ENCODE data around the gene HRK.
A peak's percentile ranks its signal among the peaks of the same experiment; 100 is the strongest.

HRK gene

DNA sequence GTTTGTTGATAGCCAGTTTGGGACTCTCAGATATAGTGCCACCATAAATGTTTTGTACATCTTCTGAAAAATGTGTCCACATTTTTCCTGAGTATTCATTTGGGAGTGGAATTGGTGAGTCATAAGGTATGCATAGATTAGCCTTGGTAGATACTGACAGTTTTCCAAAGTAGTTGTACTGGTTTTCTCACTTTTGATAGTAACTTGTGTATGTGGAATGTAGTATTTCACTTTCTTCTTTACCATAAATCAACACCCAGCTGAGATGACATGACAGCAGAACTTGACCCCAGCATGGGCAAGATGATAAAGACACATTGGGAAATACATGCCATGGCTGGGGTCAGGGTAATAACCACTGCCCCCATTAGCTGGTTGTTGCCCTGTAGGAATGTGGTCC lies 34.9 kb upstream of the HRK start:
- H3K4me1 Mint-ChIP-seq, result peaks cover 46% of the 10 kb centered on the region
- DNase-seq (ENCODE audit: low spot score in 2 of 2) (no peak), ATAC-seq (ENCODE audit: low read depth) (no peak)
- peaks cover 4% of the 10 kb centered on the region for H3K36me3 Mint-ChIP-seq
- H3K27me3 Mint-ChIP-seq, result no peaks in the 10 kb centered on the region
- no peak overlapping the region for H3K27ac Mint-ChIP-seq
- no peak overlapping the region for H3K4me3 Mint-ChIP-seq
- no peaks in the 10 kb centered on the region for H3K9me3 Mint-ChIP-seq

DNA sequence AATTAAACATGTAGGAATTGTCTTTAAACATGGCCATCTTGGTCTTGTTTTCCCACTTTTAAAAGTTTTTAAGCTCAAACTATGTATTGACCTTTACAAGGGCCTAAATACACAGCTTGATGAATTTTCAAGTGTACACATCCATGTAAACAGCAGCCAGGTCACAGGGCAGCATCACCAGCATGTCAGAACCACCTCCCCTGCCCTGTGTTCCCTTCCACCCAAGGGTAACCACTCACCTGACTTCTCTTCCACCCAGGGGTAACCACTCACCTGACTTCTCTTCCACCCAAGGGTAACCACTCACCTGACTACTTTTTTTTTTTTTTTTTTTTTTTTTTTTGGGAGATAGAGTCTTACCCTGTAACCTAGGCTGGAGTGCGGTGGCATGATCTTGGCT lies 34.1 kb upstream of the HRK start:
- Mint-ChIP-seq H3K9me3 (no peaks in the 10 kb centered on the region), H3K4me1 (peaks cover 43% of the 10 kb centered on the region), H3K27me3 (no peaks in the 10 kb centered on the region), H3K36me3 (peaks cover 4% of the 10 kb centered on the region), H3K4me3 (no peak overlapping the region), H3K27ac (no peak overlapping the region)
- ATAC-seq (ENCODE audit: low read depth) (no peak), DNase-seq (ENCODE audit: low spot score in 2 of 2) (no peak)

DNA sequence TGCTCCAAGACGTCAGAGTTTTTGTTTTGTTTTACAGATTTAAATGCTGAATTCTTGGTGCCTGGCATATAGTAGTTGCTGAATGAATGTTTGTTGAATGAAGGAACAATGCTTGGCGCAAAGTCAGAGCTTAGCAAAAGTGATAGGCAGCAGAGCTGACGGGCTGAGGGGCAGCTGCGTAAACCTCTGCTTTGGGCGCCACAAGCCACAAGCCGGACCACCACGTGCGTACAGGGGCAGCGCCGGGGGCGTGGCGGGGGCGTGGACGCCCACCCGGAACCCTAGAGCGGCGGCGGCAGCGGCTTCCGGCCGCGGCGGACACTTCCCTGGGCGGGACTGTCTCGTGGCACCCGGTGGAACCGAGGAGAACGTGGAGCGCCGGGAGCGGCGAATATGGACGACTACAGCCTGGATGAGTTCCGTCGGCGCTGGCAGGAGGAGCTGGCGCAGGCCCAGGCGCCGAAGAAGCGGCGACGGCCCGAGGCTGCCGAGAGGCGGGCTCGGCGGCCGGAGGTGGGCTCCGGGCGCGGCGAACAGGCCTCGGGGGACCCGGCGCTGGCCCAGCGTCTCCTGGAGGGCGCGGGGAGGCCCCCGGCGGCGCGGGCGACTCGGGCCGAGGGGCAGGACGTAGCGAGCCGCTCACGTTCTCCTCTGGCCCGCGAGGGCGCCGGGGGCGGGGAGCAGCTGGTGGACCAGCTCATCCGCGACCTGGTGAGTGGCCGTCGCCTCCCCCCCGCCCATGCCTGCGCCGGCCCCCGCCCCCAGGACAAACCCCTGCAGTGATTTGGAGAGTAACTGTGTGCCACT lies 29.6 kb upstream of the HRK start, which contains the start of gene FBXW8:
TSS of gene FBXW8 (plus strand) at position 306 of the 807 bp plus-strand sequence. CDS start at position 394, 88 bp downstream.
- ATAC-seq (ENCODE audit: low read depth) (peak; percentile 89), DNase-seq (ENCODE audit: low spot score in 2 of 2) (peak; percentile 35 to 60)
- H3K27ac Mint-ChIP-seq, result peak within 1 kb of the TSS; percentile 90
- H3K4me3 Mint-ChIP-seq, result peak within 1 kb of the TSS; percentile 97
- H3K27me3 Mint-ChIP-seq, result no peaks in the 10 kb centered on the region
- peaks cover 2% of the 10 kb centered on the region for H3K36me3 Mint-ChIP-seq
- H3K4me1 Mint-ChIP-seq, result peaks cover 14% of the 10 kb centered on the region
- no peaks in the 10 kb centered on the region for H3K9me3 Mint-ChIP-seq

DNA sequence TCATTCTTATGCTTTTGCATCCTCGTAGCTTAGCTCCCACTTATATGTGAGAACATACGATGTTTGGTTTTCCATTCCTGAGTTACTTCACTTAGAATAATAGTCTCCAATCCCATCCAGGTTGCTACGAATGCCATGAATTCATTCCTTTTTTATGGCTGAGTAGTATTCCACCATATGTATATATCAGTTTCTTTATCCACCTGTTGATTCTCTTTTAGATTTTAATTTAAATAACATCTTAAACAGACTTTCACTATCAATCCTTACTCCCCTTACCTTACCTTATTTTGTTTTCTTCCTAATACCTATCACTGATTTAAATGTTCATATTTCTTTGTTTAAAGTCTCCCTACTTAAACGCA lies 29.0 kb upstream of the HRK start:
- H3K4me1 Mint-ChIP-seq, result peaks cover 12% of the 10 kb centered on the region
- H3K4me3 Mint-ChIP-seq, result peak overlapping the region; percentile 97
- H3K9me3 Mint-ChIP-seq, result no peaks in the 10 kb centered on the region
- no peaks in the 10 kb centered on the region for H3K36me3 Mint-ChIP-seq
- DNase-seq (ENCODE audit: low spot score in 2 of 2), result no peak
- peak overlapping the region; percentile 90 for H3K27ac Mint-ChIP-seq
- no peaks in the 10 kb centered on the region for H3K27me3 Mint-ChIP-seq
- ATAC-seq (ENCODE audit: low read depth), result no peak

DNA sequence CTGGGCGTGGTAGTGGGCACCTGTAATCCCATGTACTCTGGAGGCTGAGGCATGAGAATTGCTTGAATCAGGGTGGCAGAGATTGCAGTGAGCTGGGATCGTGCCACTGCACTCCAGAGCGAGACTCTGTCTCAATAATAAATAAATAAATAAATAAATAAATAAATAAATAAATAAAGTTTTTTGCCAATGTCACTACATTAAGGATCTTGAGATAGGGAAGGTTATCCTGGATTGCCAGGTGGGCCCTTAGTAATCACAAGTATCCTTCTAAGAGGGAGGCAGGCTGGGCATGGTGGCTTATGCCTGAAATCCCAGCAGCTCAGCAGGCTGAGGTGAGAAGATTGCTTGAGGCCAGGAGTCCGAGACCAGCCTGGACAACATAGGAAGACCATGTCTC lies 25.0 kb upstream of the HRK start:
- H3K27ac Mint-ChIP-seq, result no peak overlapping the region
- H3K27me3 Mint-ChIP-seq, result peaks cover 8% of the 10 kb centered on the region
- no peak for DNase-seq (ENCODE audit: low spot score in 2 of 2)
- H3K9me3 Mint-ChIP-seq, result no peaks in the 10 kb centered on the region
- H3K4me3 Mint-ChIP-seq, result no peak overlapping the region
- no peaks in the 10 kb centered on the region for H3K36me3 Mint-ChIP-seq
- ATAC-seq (ENCODE audit: low read depth), result no peak
- peaks cover 4% of the 10 kb centered on the region for H3K4me1 Mint-ChIP-seq

DNA sequence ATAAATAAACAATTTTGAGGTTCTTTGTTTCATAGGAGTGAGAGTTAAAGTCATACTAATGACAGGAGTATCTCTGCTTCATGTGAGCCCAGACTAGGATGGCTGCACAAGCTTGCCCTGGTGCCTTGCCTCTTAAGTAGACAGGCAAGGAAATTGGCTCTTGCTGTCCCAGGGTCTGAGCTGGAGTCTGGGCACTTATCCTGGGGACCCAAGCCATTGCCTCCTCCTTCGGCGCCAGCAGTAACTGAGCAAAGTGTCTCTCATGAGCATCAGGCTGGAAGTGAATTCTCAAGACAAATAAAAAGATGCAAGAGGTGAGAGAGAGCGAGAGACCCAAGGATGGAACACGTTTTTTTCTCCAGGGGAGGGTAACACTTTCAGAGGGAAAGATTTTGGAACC lies 22.6 kb upstream of the HRK start:
- Mint-ChIP-seq H3K9me3 (no peaks in the 10 kb centered on the region), H3K4me3 (no peak overlapping the region), H3K36me3 (no peaks in the 10 kb centered on the region), H3K27ac (no peak overlapping the region), H3K4me1 (no peaks in the 10 kb centered on the region), H3K27me3 (peaks cover 14% of the 10 kb centered on the region)
- ATAC-seq (ENCODE audit: low read depth) (no peak), DNase-seq (ENCODE audit: low spot score in 2 of 2) (no peak)

DNA sequence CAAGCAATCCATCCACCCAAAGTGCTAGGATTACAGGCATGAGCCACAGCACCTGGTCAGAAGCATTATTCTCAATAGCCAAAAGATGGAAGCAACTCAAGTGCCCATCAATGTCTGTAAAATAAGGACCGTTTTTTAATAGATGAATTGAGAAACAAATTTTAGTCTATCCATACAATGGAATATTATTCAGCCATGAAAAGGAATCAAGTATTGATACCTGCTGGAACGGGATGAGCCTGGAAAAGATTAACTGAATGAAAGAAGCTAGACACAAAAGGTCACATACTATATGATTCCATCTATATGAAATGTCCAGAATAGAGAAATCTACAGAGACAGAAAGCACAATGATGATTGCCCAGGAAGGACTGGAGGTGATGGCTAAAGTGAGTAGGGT lies 20.4 kb upstream of the HRK start:
- no peaks in the 10 kb centered on the region for H3K36me3 Mint-ChIP-seq
- no peak overlapping the region for H3K27ac Mint-ChIP-seq
- H3K4me3 Mint-ChIP-seq, result no peak overlapping the region
- no peak for ATAC-seq (ENCODE audit: low read depth)
- H3K27me3 Mint-ChIP-seq, result peaks cover 20% of the 10 kb centered on the region
- H3K4me1 Mint-ChIP-seq, result no peaks in the 10 kb centered on the region
- DNase-seq (ENCODE audit: low spot score in 2 of 2), result no peak
- H3K9me3 Mint-ChIP-seq, result no peaks in the 10 kb centered on the region

DNA sequence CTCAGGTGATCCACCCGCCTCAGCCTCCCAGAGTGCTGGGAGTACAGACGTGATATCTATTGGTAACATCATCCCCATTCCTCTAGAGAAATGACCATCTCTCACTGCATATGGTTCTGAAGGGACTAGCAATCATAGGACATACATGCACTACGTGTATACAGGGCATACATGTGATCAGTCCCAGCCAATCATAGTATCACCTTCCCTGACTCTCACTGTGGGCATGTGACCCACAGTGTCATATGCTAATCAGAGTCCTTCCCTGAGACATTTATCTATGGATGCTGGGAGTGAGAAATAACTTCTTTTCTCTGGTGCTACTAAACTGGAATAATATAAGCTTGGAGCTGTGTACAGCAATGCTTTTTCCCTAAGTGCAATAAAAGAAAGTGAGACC lies 17.4 kb upstream of the HRK start:
- Mint-ChIP-seq H3K4me1 (no peaks in the 10 kb centered on the region), H3K27ac (no peak overlapping the region), H3K4me3 (no peak overlapping the region), H3K27me3 (peaks cover 16% of the 10 kb centered on the region), H3K36me3 (no peaks in the 10 kb centered on the region), H3K9me3 (no peaks in the 10 kb centered on the region)
- DNase-seq (ENCODE audit: low spot score in 2 of 2) (no peak), ATAC-seq (ENCODE audit: low read depth) (peak; percentile 31)

DNA sequence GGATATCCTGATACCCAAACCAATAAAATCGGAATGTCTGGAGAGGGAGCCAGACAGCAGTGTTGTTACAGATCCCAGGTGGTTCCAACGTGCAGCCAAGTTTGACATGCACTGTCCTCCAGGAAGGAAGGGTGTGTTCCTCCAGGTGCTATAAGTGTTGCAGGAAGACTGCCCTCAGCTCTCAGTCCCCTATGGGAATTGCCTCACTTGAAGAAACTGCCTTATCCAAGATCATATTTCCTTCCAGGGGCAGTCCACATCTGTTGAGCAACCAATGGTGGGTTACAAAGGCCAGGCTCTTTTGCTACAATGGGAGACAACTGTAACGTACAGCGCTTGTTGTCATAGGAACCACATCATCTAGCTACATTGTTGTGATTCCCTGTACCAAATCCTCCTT lies 16.2 kb upstream of the HRK start:
- ATAC-seq (ENCODE audit: low read depth), result no peak
- H3K4me3 Mint-ChIP-seq, result no peak overlapping the region
- no peaks in the 10 kb centered on the region for H3K9me3 Mint-ChIP-seq
- no peak overlapping the region for H3K27ac Mint-ChIP-seq
- no peaks in the 10 kb centered on the region for H3K36me3 Mint-ChIP-seq
- DNase-seq (ENCODE audit: low spot score in 2 of 2), result no peak
- peaks cover 14% of the 10 kb centered on the region for H3K27me3 Mint-ChIP-seq
- H3K4me1 Mint-ChIP-seq, result no peaks in the 10 kb centered on the region

DNA sequence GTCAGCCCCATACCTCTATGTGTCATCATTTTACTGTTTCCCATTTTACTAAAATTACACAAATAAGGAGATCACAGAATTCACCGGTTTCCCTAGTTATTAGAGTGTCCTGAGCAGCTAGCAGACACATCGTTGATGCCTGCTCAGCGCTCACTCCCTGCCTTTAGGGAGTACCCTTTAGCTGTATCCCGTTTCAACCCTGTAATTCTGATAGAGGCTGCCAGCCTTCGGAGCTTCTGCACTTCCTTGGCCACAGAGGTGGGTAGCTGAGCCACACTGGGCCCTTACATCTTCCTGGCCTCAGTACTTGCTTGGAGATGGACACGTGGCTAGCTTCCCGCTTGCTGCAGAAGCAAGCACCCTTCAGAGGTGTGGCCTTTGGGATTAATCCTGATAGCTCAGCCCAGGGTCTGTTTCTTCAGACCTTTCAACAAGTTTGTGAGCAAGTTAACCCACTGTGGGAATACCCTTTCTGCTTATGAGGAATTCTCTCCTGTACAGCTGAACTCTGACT lies 15.2 kb upstream of the HRK start:
- DNase-seq (ENCODE audit: low spot score in 2 of 2) (no peak), ATAC-seq (ENCODE audit: low read depth) (no peak)
- Mint-ChIP-seq H3K4me3 (no peak overlapping the region), H3K27ac (no peak overlapping the region), H3K36me3 (no peaks in the 10 kb centered on the region), H3K9me3 (no peaks in the 10 kb centered on the region), H3K27me3 (peaks cover 12% of the 10 kb centered on the region), H3K4me1 (no peaks in the 10 kb centered on the region)

DNA sequence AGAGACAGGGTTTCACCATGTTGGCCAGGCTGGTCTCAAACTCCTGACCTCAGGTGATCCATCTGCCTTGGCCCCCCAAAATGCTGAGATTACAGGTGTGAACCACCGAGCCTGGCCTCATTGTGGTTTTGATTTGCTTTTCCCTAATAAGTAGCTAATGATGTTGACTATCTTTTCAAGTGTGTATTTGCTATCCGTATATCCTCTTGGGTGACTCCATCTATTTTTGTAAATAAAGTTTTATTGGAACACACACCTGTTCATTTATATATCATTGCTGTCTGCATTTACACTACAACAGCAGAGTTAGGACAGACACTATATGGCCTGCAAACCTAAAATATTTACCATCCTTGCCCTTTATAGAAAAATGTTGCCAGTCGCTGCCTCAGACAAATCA lies 13.7 kb upstream of the HRK start:
- Mint-ChIP-seq H3K27me3 (peaks cover 9% of the 10 kb centered on the region), H3K4me3 (no peak overlapping the region), H3K36me3 (no peaks in the 10 kb centered on the region), H3K9me3 (no peaks in the 10 kb centered on the region), H3K4me1 (no peaks in the 10 kb centered on the region), H3K27ac (no peak overlapping the region)
- no peak for DNase-seq (ENCODE audit: low spot score in 2 of 2)
- no peak for ATAC-seq (ENCODE audit: low read depth)

DNA sequence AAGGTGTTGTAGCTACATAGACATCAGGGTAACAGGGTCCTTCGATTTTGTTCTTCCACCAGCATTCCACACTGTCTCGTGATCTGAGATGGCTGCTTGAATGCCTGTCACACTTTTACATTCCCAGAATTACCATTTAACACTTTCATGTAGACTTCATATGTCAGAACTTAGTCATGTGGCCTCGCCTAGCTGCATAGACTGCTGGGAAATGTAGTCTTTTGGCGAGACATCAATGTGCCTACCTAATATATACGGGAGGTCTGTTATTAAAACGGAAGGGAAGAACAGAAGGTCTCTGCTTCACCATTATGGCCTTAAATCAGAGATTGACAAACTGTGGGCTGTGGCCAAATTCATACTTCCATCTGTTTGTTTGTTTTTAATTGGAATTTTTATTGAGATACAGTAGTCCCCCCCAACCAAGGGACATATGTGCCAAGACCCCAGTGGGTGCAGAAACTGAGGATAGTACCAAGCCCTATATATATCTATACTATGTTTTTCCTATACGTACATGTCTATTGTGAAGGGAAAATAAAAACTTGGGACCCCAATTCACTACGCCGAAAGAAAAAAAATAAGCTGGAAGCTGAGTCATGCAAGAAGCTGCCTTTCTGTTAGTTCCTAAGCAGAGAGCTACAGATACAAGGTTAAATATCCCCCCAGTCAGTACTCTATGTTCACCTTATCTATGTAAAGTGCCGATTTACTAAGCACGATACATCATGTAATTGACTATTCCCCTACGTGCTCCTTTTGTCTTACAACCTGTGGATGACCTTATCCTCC lies 11.3 kb upstream of the HRK start:
- no peak overlapping the region for H3K27ac Mint-ChIP-seq
- ATAC-seq (ENCODE audit: low read depth) (no peak), DNase-seq (ENCODE audit: low spot score in 2 of 2) (no peak)
- H3K4me3 Mint-ChIP-seq, result no peak overlapping the region
- no peaks in the 10 kb centered on the region for H3K4me1 Mint-ChIP-seq
- H3K9me3 Mint-ChIP-seq, result no peaks in the 10 kb centered on the region
- no peaks in the 10 kb centered on the region for H3K36me3 Mint-ChIP-seq
- H3K27me3 Mint-ChIP-seq, result no peaks in the 10 kb centered on the region

DNA sequence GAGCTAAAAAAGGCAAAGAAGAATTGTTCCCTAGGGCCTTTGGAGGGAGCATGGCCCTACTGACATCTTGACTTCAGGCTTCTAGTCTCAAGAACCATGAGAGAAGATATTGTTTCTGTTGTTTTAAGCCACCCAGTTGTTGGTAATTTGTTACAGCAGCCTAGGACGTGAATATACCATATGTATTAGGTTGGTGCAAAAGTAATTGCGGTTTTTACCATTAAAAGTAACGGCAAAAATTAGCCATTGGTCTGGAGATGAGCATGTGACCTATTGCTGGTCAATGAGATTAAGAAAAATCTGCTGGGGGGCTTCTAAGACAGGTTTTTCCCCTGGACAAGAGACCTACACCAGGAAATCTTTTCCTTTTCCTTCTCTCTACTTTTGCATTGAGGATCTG lies 9.8 kb upstream of the HRK start:
- Mint-ChIP-seq H3K9me3 (no peaks in the 10 kb centered on the region), H3K4me1 (no peaks in the 10 kb centered on the region), H3K36me3 (no peaks in the 10 kb centered on the region), H3K27me3 (peaks cover 2% of the 10 kb centered on the region), H3K27ac (no peak overlapping the region), H3K4me3 (no peak overlapping the region)
- ATAC-seq (ENCODE audit: low read depth) (no peak), DNase-seq (ENCODE audit: low spot score in 2 of 2) (no peak)

DNA sequence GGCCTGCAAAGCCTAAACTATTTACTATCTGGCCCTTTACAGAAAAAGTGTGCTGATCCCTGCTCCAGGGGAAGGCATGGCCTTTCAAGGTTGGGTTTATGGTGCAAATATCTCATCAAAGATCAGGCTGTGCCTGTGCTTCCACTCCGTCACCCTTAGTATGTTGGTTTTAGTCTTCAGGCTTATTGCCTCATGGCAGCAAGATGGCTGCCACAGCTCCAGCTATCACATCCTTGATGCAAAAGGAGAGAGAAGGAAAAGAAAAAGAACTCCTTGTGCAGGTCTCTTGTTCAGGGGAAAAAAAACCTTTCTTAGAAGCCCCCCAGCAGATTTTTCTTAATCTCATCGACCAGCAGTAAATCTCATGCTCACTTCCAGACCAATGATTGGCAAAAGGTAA lies 9.1 kb upstream of the HRK start:
- no peaks in the 10 kb centered on the region for H3K9me3 Mint-ChIP-seq
- no peaks in the 10 kb centered on the region for H3K4me1 Mint-ChIP-seq
- no peak overlapping the region for H3K27ac Mint-ChIP-seq
- ATAC-seq (ENCODE audit: low read depth) (no peak), DNase-seq (ENCODE audit: low spot score in 2 of 2) (no peak)
- no peak overlapping the region for H3K4me3 Mint-ChIP-seq
- peaks cover 2% of the 10 kb centered on the region for H3K27me3 Mint-ChIP-seq
- no peaks in the 10 kb centered on the region for H3K36me3 Mint-ChIP-seq

All from memory B cell (primary cell).